ENCODE measurements around the gene TBL2. TPM values are rescaled to one million over a fixed set of nuclear protein-coding genes. Genes with fewer than 3 reads are reported as not detected.
"Not testable (repeated sequence)": the region's sequence is repeated elsewhere in the genome, so short reads cannot be mapped to it uniquely, and the experiment has no call there.

TBL2 gene
- total RNA-seq, 1 donor from 2014 or later = 26.1 TPM

- DNase-seq (ENCODE audit: low spot score in 2 of 2) (no peak), FAIRE-seq (no peak)
Measured at GRCh38 chr7:73537051-73537450, 41.3 kb downstream of the TBL2 start.

- no peak for FAIRE-seq
- no peak for DNase-seq (ENCODE audit: low spot score in 2 of 2)
Measured at GRCh38 chr7:73536479-73536878, 41.9 kb downstream of the TBL2 start.

GRCh38 chr7:73535918-73536317 lies 42.5 kb downstream of the TBL2 start:
- FAIRE-seq; DNase-seq (ENCODE audit: low spot score in 2 of 2): not testable (repeated sequence)

- DNase-seq (ENCODE audit: low spot score in 2 of 2) (no peak), FAIRE-seq (no peak)
Measured at GRCh38 chr7:73533742-73534141, 44.6 kb downstream of the TBL2 start.

GRCh38 chr7:73532224-73532623 lies 46.2 kb downstream of the TBL2 start:
- no peak for DNase-seq (ENCODE audit: low spot score in 2 of 2)
- FAIRE-seq = no peak

GRCh38 chr7:73530800-73531199 lies 47.6 kb downstream of the TBL2 start:
- DNase-seq (ENCODE audit: low spot score in 2 of 2) = no peak
- FAIRE-seq = no peak

- DNase-seq (ENCODE audit: low spot score in 2 of 2) = no peak
- FAIRE-seq = no peak
Measured at GRCh38 chr7:73526896-73527821, 51.2 kb downstream of the TBL2 start.

GRCh38 chr7:73526158-73526494 lies 52.3 kb downstream of the TBL2 start:
- not testable (repeated sequence) for DNase-seq (ENCODE audit: low spot score in 2 of 2); FAIRE-seq

GRCh38 chr7:73522105-73522872 lies 56.1 kb downstream of the TBL2 start, which contains the start of gene BAZ1B:
Gene BAZ1B, minus strand, starts transcription at chr7:73522293. Its CDS starts 360 bp downstream, at chr7:73521933.
- DNase-seq (ENCODE audit: low spot score in 2 of 2) = peak; percentile 98
- no peak for FAIRE-seq

- no peak for FAIRE-seq
- peak; percentile 71 to 85 for DNase-seq (ENCODE audit: low spot score in 2 of 2)
Measured at GRCh38 chr7:73521636-73522104, 56.7 kb downstream of the TBL2 start.

GRCh38 chr7:73520673-73521635 lies 57.4 kb downstream of the TBL2 start:
- no peak for FAIRE-seq
- DNase-seq (ENCODE audit: low spot score in 2 of 2) = no peak

- DNase-seq (ENCODE audit: low spot score in 2 of 2) (no peak), FAIRE-seq (no peak)
Measured at GRCh38 chr7:73519867-73520672, 58.3 kb downstream of the TBL2 start.

GRCh38 chr7:73518470-73518869 lies 59.9 kb downstream of the TBL2 start:
- DNase-seq (ENCODE audit: low spot score in 2 of 2) (no peak), FAIRE-seq (no peak)

Other genes starting within 250 kb of the TBL2 start
- 5.3 TPM for gene FZD9, start 144.8 kb downstream of the TBL2 start, total RNA-seq
- gene BAZ1B, start 56.3 kb downstream of the TBL2 start, total RNA-seq = 62.4 TPM
- gene BCL7B, start 20.9 kb downstream of the TBL2 start, total RNA-seq = 6.5 TPM
- gene MLXIPL, start 45.9 kb upstream of the TBL2 start, total RNA-seq = not detected
- 26.1 TPM for gene VPS37D, start 89.3 kb upstream of the TBL2 start, total RNA-seq
- gene DNAJC30, start 104.9 kb upstream of the TBL2 start, total RNA-seq = 2.4 TPM
- gene BUD23, start 105.0 kb upstream of the TBL2 start, total RNA-seq = 30.2 TPM
- gene STX1A, start 141.1 kb upstream of the TBL2 start, total RNA-seq = 62.0 TPM
- gene ABHD11, start 160.2 kb upstream of the TBL2 start, total RNA-seq = 5.7 TPM
- gene CLDN3, start 191.7 kb upstream of the TBL2 start, total RNA-seq = not detected

All from frontal cortex (tissue), 4 donors.